ENCODE results near the gene MACC1.
"Not testable (repeated sequence)": the region's sequence is repeated elsewhere in the genome, so short reads cannot be mapped to it uniquely, and the experiment has no call there.

Gene MACC1

DNA sequence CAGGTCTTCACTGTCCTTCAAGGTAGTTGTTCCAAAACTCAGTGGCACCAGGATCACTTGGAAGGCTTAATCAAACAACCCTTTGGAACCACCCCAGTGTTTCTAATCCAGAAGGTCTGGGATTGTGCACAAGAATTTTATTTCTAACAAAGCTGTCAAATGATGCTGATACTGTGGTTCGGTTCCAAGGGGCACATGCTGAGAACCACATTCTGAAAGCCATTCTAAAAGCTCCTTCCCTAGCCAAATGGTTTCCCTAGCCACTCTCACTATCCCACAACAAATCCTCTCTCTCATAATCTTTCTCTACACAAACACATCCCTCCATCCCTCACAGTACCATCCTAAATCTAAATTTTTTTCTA lies 52.1 kb downstream of the MACC1 start:
- DNase-seq = no peak

- no peak for DNase-seq
These were observed 52.6 kb downstream of the MACC1 start for GRCh38 chr7:20164425-20165145.

GRCh38 chr7:20162665-20163064 lies 54.5 kb downstream of the MACC1 start:
- no peak for DNase-seq

DNA sequence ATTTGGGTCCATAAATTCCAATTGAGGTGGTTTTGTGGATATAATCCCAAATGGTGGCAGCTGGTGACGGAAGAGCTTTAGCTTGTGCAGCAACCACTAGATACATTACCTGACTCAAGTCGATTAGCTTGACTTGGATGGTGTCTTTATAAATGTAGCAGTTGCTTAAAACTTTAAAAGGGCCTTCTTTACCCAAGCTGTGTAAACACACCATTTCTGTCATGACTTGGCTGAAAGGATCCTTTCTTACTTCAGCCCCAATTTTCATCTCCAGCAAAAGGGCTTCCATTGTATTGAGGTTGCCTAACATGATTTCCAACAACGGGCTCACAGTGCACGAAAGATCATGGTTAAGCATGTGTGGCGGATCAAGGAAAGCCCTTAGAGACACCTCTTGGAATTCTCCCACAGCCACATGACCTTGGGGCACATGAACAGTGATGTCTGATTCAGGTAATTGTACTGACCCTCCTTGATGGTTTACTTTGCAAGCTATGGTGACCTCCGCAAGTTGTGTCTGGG lies 57.9 kb downstream of the MACC1 start:
- DNase-seq = no peak

DNA sequence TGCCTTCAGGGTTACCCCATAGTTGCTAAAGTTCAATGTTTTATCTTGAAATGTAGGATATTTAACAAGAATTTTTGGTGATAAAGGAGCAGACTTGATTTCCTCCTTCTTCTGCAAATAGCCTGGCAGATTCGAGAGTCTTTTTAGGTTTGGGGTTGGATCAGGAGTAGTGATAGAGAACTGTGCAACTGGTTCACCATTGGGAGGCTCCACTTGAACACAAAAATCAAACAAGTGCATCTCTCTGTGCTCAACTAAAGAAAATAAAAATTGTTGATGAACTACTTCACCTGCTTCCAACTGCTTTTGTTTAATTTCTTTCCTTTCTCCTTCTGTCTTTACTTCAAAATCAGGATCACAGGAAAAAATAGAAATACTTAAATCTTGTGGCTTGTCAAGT lies 58.5 kb downstream of the MACC1 start:
- DNase-seq = no peak

GRCh38 chr7:20157456-20157855 lies 59.7 kb downstream of the MACC1 start:
- DNase-seq = no peak

GRCh38 chr7:20153999-20154398 lies 63.2 kb downstream of the MACC1 start:
- DNase-seq = no peak

- no peak for DNase-seq
These were observed 63.6 kb downstream of the MACC1 start for GRCh38 chr7:20153567-20153966.

DNA sequence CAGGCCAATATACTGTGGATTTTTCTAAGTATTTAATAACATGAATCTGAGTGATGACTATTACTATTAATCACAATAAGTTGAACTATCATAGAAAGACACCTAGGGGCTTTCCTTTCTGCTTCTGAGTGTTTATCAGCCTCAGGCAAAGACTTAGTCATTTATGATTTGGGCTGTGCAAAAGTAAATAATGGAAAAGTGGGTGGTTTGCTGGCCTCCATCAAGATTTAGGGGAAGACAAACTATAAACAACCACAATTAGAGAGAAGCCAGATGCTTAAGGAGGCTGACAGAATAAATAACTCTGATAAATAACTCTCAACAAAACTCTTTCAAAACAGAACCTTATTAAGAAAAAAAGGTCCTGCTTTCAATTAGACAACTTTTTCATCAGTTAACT lies 64.7 kb downstream of the MACC1 start:
- peak; percentile 71 for DNase-seq

- peak; percentile 35 for DNase-seq
These were observed 65.3 kb downstream of the MACC1 start for GRCh38 chr7:20151708-20152456.

DNA sequence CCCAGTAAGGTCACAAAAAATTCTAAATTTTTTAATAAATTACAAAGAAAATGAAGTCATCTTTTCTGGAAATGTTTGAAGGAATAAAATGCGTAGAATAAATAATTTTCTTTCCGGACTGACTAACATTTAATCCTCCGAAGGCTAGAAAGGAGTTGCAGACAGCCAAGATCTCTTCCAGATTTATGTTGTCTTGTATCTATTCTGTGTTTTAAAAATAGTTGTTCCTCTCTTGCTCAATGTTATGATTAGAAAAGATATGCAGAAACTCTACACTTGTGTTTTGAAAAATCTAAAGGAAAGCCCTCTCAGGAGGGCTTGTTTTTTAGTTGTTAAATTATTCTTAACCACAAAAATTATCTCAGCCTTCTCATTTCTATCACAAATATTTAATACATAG lies 70.7 kb downstream of the MACC1 start:
- DNase-seq = no peak

- no peak for DNase-seq
These were observed 72.4 kb downstream of the MACC1 start for GRCh38 chr7:20144801-20145200.

- peak; percentile 18 for DNase-seq
These were observed 75.5 kb downstream of the MACC1 start for GRCh38 chr7:20141666-20142065.

DNA sequence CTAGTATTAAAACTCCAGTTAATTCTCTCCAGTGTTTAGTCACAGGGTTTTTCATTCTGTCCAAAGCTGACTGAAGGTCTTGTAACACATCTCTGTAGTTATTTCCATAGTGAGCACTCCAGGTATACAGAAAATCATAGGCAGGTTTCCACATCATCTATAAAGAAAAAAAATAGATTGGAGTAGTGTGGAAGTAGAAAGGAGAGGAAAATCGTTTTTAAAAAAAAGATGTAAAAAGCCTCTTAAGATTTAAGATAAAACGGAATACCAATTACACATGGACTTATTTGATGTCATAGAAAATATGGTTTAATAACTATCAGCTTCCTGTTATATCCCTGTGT lies 76.2 kb downstream of the MACC1 start:
- no peak for DNase-seq

GRCh38 chr7:20140291-20141001 lies 76.7 kb downstream of the MACC1 start:
- DNase-seq = no peak

GRCh38 chr7:20136647-20137046 lies 80.5 kb downstream of the MACC1 start:
- DNase-seq = no peak

GRCh38 chr7:20133803-20134202 lies 83.4 kb downstream of the MACC1 start:
- no peak for DNase-seq

DNA sequence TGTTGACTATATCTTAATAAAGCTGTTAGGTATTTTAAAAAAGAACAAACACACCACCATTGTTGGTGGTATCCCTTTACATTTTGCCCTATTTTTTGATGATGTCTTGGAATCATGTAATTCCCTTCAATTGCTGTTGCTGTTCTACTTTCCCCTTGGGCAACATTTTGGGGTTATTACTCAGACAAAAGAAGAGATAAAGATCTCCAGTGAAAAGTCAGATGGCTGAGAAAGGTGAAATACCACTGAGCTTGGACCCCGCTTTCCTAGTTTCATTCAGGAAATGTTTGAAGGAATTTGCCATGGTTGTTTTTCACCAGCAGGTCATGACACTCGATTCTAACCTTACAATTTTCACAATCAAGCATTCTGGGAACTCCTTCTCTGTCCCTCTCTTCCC lies 84.6 kb downstream of the MACC1 start:
- DNase-seq = no peak

GRCh38 chr7:20131776-20132175 lies 85.4 kb downstream of the MACC1 start:
- DNase-seq = no peak

- DNase-seq = no peak
These were observed 87.3 kb downstream of the MACC1 start for GRCh38 chr7:20129920-20130319.

DNA sequence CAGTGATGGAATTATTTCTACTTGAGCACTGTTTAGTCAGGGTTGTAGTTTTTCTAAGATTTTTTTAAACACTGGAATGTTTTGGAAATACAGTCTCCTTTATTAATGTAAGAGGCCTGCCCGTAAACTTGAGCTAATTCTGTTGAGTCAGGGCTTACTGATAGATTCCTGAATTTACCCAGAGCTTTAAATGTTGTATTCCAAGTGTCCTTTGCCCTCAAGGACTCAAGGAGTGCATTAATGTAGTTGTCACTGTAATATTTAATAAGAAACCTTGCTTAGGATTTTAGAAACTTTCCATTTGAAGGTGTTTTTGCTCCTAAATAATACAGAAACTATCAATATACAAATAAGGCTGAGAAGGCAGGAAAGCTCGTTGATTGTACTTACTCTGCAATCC lies 89.2 kb downstream of the MACC1 start:
- no peak for DNase-seq

DNA sequence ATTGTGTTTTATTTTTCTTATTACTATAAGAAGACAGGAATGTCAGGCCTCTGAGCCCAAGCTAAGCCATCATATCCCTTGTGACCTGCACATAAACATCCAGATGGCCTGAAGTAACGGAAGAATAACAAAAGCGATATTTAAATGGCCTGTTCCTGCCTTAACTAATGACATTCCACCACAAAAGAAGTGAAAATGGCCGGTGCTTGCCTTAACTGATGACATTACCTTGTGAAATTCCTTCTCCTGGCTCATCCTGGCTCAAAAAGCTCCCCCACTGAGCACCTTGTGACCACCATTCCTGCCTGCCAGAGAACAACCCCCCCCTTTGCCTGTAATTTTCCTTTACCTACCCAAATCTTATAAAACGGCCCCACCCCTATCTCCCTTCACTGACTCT lies 91.1 kb downstream of the MACC1 start:
- not testable (repeated sequence) for DNase-seq

- DNase-seq = not testable (repeated sequence)
These were observed 93.1 kb downstream of the MACC1 start for GRCh38 chr7:20124087-20124486.
